Tibial artery (tissue), 4 donors: ENCODE results near the gene TPM4.

ENCODE experiments used
- DNase-seq, 2 donors: peaks; one replicate each; pipeline ENCODE4 v3.0.0-alpha.2; 2019
- H3K27ac ChIP-seq, 2 donors: fragments of 200-600 bp; sonication (generic) in 1 of 2; 1 replicate in 1 of 2; 2 replicates in 1 of 2; pipeline ENCODE4 v1.5.1; 2018 to 2019; ENCODE audit warnings: mild to moderate bottlenecking in 1 of 2
- H3K27me3 ChIP-seq, 2 donors: fragments of 200-600 bp; sonication (generic) in 1 of 2; one replicate each; pipeline versions ENCODE4 v1.5.1 to v1.6.0; 2016 to 2019
- H3K36me3 ChIP-seq, 3 donors: fragments of 200-600 bp; sonication (generic) in 2 of 3; one replicate each; pipeline ENCODE4 v1.5.1; 2016 to 2019; ENCODE audit warnings: mild to moderate bottlenecking in 2 of 3
- H3K4me1 ChIP-seq, 4 donors: fragments of 200-600 bp; sonication (generic) in 2 of 4; 1 replicate in 3 of 4; 2 replicates in 1 of 4; pipeline ENCODE4 v1.5.1; 2016 to 2019
- H3K4me3 ChIP-seq, 2 donors: fragments of 200-600 bp; sonication (generic) in 1 of 2; 1 replicate in 1 of 2; 2 replicates in 1 of 2; pipeline ENCODE4 v1.5.1; 2018 to 2019; ENCODE audit warnings: mild to moderate bottlenecking in 2 of 2
- H3K9me3 ChIP-seq, 3 donors: fragments of 200-600 bp; sonication (generic) in 1 of 3; one replicate each; pipeline ENCODE4 v1.5.1; 2016 to 2019
- intact Hi-C: fragments of 100-400 bp; cut with DNase I; formaldehyde crosslinking; loops from one replicate; pipeline ENCODE4 v1.15.0; 2023; ENCODE audit warnings: low total_unique reads
- TF ChIP-seq, protein P1 (sequence below), 2 experiments: fragments of 200-600 bp in 1 of 2; fragments of 450-650 bp in 1 of 2; IDR thresholded peaks; one replicate each; pipeline ENCODE4 v1.5.1; 2017 to 2019; ENCODE audit warnings: antibody characterized with exemption in 2 of 2, mild to moderate bottlenecking in 1 of 2, moderate library complexity in 1 of 2

Gene TPM4

DNA sequence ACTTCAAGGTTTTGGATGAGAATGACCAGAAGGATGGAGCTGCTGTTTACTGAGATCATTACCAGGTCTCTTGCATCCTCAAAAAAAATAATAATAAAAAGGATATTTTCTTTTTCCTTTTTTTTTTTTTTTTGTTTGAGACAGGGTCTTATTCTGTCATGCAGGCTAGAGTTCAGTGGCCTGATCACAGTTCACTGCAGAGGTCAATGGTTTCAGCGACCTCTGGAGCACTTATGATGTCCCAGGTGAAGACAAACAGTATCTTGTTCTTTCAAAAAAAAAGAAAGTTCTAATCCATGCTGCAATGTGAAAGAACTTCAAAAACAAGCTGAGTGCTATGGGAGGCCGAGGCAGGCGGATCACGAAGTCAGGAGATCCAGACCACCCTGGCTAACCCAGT, 30.4 kb upstream of the TPM4 start:
- intact Hi-C loops, result no loop called here
- no peaks in the 10 kb centered on the region for H3K9me3 ChIP-seq
- H3K4me3 ChIP-seq, result no peak overlapping the region
- TF ChIP-seq, protein P1, sequence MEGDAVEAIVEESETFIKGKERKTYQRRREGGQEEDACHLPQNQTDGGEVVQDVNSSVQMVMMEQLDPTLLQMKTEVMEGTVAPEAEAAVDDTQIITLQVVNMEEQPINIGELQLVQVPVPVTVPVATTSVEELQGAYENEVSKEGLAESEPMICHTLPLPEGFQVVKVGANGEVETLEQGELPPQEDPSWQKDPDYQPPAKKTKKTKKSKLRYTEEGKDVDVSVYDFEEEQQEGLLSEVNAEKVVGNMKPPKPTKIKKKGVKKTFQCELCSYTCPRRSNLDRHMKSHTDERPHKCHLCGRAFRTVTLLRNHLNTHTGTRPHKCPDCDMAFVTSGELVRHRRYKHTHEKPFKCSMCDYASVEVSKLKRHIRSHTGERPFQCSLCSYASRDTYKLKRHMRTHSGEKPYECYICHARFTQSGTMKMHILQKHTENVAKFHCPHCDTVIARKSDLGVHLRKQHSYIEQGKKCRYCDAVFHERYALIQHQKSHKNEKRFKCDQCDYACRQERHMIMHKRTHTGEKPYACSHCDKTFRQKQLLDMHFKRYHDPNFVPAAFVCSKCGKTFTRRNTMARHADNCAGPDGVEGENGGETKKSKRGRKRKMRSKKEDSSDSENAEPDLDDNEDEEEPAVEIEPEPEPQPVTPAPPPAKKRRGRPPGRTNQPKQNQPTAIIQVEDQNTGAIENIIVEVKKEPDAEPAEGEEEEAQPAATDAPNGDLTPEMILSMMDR (IDR thresholded peaks at IDR 0.05), result no peak
- peaks cover 0 to 15% (median 5%) of the 10 kb centered on the region in 4 donors for H3K4me1 ChIP-seq
- H3K27me3 ChIP-seq, result no peaks in the 10 kb centered on the region
- DNase-seq, result no peak
- no peak overlapping the region for H3K27ac ChIP-seq
- H3K36me3 ChIP-seq, result no peaks in the 10 kb centered on the region

DNA sequence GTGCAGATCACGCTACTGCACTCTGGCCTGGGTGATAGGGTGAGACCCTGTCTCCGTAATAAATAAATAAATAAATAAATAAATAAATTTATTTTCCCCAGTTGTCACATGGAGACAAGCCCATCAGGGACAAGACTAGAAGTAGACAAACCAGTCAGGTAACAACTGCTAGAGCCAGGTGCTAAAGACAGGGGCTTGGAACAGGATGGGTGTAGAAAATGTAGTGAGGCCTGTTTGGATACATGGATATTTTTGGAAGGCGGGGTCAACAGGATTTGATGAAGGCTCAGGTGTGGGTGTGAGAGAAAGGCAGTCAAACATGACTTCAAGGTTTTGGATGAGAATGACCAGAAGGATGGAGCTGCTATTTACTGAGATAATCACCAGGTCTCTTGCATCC, 27.7 kb upstream of the TPM4 start:
- Histone ChIP-seq H3K27ac (no peak overlapping the region), H3K36me3 (no peaks in the 10 kb centered on the region), H3K9me3 (no peaks in the 10 kb centered on the region), H3K4me1 (no peaks in the 10 kb centered on the region), H3K4me3 (no peak overlapping the region), H3K27me3 (no peaks in the 10 kb centered on the region)
- intact Hi-C loops, result no loop called here
- TF ChIP-seq, protein P1 (IDR thresholded peaks at IDR 0.05), result no peak
- DNase-seq, result no peak

DNA sequence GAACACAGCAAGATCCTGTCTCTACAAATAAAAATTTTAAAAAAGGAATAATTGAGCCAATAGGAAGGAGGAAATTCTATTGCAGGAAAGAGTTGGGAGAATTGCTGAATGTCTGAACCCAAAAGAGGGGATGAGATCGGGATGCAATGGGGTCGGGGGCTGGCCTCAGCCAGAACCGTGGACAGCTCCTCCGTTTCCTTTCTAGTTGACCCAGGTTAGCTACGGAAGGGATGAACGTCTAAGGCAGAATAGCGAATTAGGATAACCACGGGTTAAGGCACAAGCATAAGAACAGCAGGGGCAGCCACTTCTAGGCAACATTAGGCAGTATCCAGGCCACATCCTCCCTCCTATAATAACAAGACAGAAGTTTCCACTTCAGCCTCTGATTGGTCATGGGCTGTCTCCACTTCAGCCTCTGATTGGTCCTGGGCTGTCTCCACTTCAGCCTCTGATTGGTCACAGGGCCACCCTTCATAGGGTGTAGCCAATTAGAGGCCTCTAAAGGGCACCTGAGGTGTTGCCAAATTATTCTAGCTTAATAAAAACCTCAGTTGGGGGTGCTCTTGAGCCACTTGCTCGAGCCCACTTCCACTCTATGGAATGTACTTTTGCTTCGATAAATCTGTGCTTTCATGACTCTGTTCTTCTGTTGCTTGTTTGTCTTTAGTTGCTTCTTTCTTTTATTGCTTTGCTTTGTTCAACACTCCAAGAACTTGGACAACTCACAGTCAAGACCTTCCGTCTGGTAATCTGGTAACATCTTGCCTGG, 24.9 kb upstream of the TPM4 start:
- Histone ChIP-seq H3K36me3 (no peaks in the 10 kb centered on the region), H3K4me3 (no peak overlapping the region), H3K4me1 (no peaks in the 10 kb centered on the region), H3K9me3 (peaks cover 0 to 7% (median 0%) of the 10 kb centered on the region in 3 donors), H3K27ac (no peak overlapping the region), H3K27me3 (no peaks in the 10 kb centered on the region)
- intact Hi-C loops, result no loop called here
- DNase-seq, result no peak
- TF ChIP-seq, protein P1 (IDR thresholded peaks at IDR 0.05), result no peak

DNA sequence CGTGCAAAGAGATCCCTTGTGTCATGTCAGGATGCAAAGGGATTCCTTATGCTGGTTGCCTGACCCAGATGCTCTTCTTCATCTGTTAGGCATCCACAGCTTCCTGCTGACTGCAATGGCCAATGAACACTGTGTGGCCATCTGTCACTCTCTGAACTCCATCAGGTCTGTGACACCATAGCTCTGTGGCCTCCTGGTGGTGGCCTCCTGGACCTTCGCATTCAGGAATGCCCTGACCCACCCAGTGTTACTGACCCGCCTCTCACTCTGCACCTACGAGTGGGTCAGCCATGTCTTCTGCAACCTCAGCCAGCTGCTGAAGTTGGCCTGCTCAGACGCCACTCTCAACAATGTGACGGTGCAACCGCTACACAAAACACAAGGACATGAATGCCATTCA, 23.9 kb upstream of the TPM4 start:
- TF ChIP-seq, protein P1 (IDR thresholded peaks at IDR 0.05), result no peak
- Histone ChIP-seq H3K9me3 (peaks cover 0 to 13% (median 0%) of the 10 kb centered on the region in 3 donors), H3K4me3 (no peak overlapping the region), H3K27me3 (no peaks in the 10 kb centered on the region), H3K4me1 (no peaks in the 10 kb centered on the region), H3K27ac (no peak overlapping the region), H3K36me3 (no peaks in the 10 kb centered on the region)
- intact Hi-C loops, result no loop called here
- DNase-seq, result no peak

DNA sequence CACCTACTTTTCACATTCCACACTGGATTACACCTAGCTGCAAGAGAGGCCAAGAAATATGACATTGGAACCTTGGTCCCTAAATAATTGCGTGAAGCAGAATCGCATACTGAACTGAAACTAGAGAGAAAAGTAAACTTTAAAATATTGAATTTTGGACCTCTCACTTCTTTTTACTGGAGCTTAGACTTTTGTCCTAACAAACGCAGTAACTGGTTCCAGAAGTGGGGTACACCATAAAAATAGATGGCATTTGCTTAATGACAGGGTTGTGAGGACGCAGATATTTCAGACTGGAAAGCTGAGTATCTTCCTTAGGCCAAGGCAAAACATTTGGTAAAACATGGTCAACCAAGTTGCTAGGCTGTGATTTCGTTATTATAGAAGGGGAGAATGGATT, 19.2 kb upstream of the TPM4 start:
- no peaks in the 10 kb centered on the region for H3K27me3 ChIP-seq
- no peak for DNase-seq
- no peaks in the 10 kb centered on the region for H3K36me3 ChIP-seq
- TF ChIP-seq, protein P1 (IDR thresholded peaks at IDR 0.05), result no peak
- H3K9me3 ChIP-seq, result peaks cover 0 to 19% (median 0%) of the 10 kb centered on the region in 3 donors
- no peak overlapping the region for H3K27ac ChIP-seq
- no peaks in the 10 kb centered on the region for H3K4me1 ChIP-seq
- no peak overlapping the region for H3K4me3 ChIP-seq
- intact Hi-C loops, result no loop called here
